Kidney (tissue), 14 donors: ENCODE measurements around the gene RNF32. TPM values are rescaled to one million over a fixed set of nuclear protein-coding genes. Genes with fewer than 3 reads are reported as not detected.
A peak's percentile ranks its signal among the peaks of the same experiment; 100 is the strongest.

Experiments used
- DNase-seq, 5 donors: peaks; one replicate each; pipeline ENCODE4 v3.0.0-alpha.2; 2013 to 2020
- FAIRE-seq: peaks from 2 replicates; lab custom pipeline; 2012; peaks lifted over from hg19 to GRCh38; lab: Jason Lieb, UNC
- H3K27ac ChIP-seq, 2 donors: one replicate each; pipeline ENCODE4 v1.7.0; 2013; ENCODE audit warnings: low read depth in 2 of 2, low read length in 2 of 2, inconsistent platforms in 1 of 2
- H3K27me3 ChIP-seq: one replicate; pipeline ENCODE4 v1.7.1; 2013; ENCODE audit warnings: low read length, inconsistent platforms; ENCODE audit not compliant: control insufficient read depth, insufficient read depth
- H3K36me3 ChIP-seq, 3 donors: one replicate each; pipeline versions ENCODE4 v1.7.0 to v1.7.1; 2013; ENCODE audit warnings: low read length in 3 of 3, control low read depth in 1 of 3, inconsistent platforms in 1 of 3; ENCODE audit not compliant: insufficient read depth in 3 of 3, control insufficient read depth in 2 of 3
- H3K4me1 ChIP-seq, 3 donors: one replicate each; pipeline versions ENCODE4 v1.7.0 to v1.7.1; 2013; ENCODE audit warnings: low read length in 3 of 3, inconsistent platforms in 1 of 3, low read depth in 1 of 3; ENCODE audit not compliant: control insufficient read depth in 2 of 3, insufficient read depth in 2 of 3
- H3K4me3 ChIP-seq, 3 donors: one replicate each; pipeline versions ENCODE4 v1.7.0 to v1.8.1; 2013; ENCODE audit warnings: low read length in 3 of 3, control low read depth in 1 of 3, inconsistent platforms in 1 of 3
- H3K9ac ChIP-seq, 3 donors: one replicate each; pipeline versions ENCODE4 v1.7.0 to v1.7.1; 2013; ENCODE audit warnings: low read length in 3 of 3, control low read depth in 1 of 3, inconsistent platforms in 1 of 3
- H3K9me3 ChIP-seq, 3 donors: one replicate each; pipeline versions ENCODE4 v1.7.0 to v1.7.1; 2013; ENCODE audit warnings: low read length in 3 of 3, control low read depth in 1 of 3, inconsistent platforms in 1 of 3; ENCODE audit not compliant: control insufficient read depth in 2 of 3, insufficient read depth in 1 of 3
- CTCF ChIP-seq: IDR thresholded peaks from 3 replicates; pipeline ENCODE4 v1.5.1; 2012; ENCODE audit warnings: mild to moderate bottlenecking, moderate library complexity, borderline replicate concordance; ENCODE audit not compliant: insufficient read depth; ENCODE audit errors: extremely low read depth
- intact Hi-C: fragments of 100-400 bp; cut with DNase I; formaldehyde crosslinking; loops from one replicate; pipeline ENCODE4 v1.11.1; 2022
- polyA plus RNA-seq: library from polyadenylated mRNA; stranded (reverse); fragments of 350-450 nt; fragmentation: Illumina TruSeq; extraction: RNeasy Lipid Tissue Mini Kit (QIAGEN cat#74804); gene quantifications from one replicate; pipeline ENCODE4 v1.2.3, GENCODE V29; 2014; ENCODE audit warnings: low read depth, low replicate concordance; ENCODE audit not compliant: insufficient read depth
- total RNA-seq: library from RNA; stranded (reverse); fragmentation: NEBNext Ultra II Directional; extraction: Animal tissue kit (Norgen Biotek cat#: 25700); gene quantifications from one replicate; pipeline ENCODE4 v1.2.1, GENCODE V29; 2021
- donor health status: control.
- donor health status: control.
- donor health status: control.
- donor health status: control.
- donor health status: control.
- donor health status: DM: yes; HTN: yes; CAD: no.
- donor health status: Normal renal cell carcinoma (clear cell type).

RNF32 gene
- total and polyA plus RNA-seq, 2 donors from 2014 or later = 1.6 to 2.7 TPM

GRCh38 chr7:156638443-156639077 is 2.0 kb upstream of the RNF32 start:
- TF ChIP-seq CTCF = no peak
- intact Hi-C loops = no loop called here
- no peak overlapping the region for H3K27ac ChIP-seq
- H3K9ac ChIP-seq = no peak overlapping the region
- no peaks in the 10 kb centered on the region for H3K27me3 ChIP-seq
- H3K4me1 ChIP-seq = peaks cover 0 to 10% (median 4%) of the 10 kb centered on the region in 3 donors
- no peak overlapping the region for H3K4me3 ChIP-seq
- H3K36me3 ChIP-seq = no peaks in the 10 kb centered on the region
- H3K9me3 ChIP-seq = peaks cover 0 to 9% (median 0%) of the 10 kb centered on the region in 3 donors
- no peak for DNase-seq
- FAIRE-seq = no peak

GRCh38 chr7:156639426-156640256 is 933 bp upstream of the RNF32 start:
- Histone ChIP-seq H3K27ac (no peak overlapping the region), H3K27me3 (no peaks in the 10 kb centered on the region), H3K9me3 (peaks cover 0 to 9% (median 0%) of the 10 kb centered on the region in 3 donors), H3K9ac (peak overlapping the region in 2 of 3 donors; percentile 6 to 35), H3K4me3 (peak overlapping the region; percentile 41 to 89 (median 59)), H3K4me1 (peaks cover 0 to 10% (median 4%) of the 10 kb centered on the region in 3 donors), H3K36me3 (no peaks in the 10 kb centered on the region)
- DNase-seq (peak in 3 of 5 donors; percentile 34 to 78 (median 71)), FAIRE-seq (no peak)
- intact Hi-C loops = no loop called here
- TF ChIP-seq CTCF = no peak

GRCh38 chr7:156640949-156641485 is 443 bp downstream of the RNF32 start:
- peaks cover 0 to 10% (median 4%) of the 10 kb centered on the region in 3 donors for H3K4me1 ChIP-seq

More at GRCh38 chr7:156640949-156641485, 443 bp downstream of the RNF32 start:
- no peaks in the 10 kb centered on the region for H3K36me3 ChIP-seq
- no peak for TF ChIP-seq CTCF
- intact Hi-C loops = no loop called here
- peak overlapping the region in 1 of 2 donors; percentile 53 for H3K27ac ChIP-seq
- DNase-seq = no peak
- H3K4me3 ChIP-seq = peak overlapping the region; percentile 66 to 89 (median 77)
- peak overlapping the region; percentile 33 to 85 (median 68) for H3K9ac ChIP-seq
- no peaks in the 10 kb centered on the region for H3K27me3 ChIP-seq
- H3K9me3 ChIP-seq = peaks cover 0 to 9% (median 0%) of the 10 kb centered on the region in 3 donors
- no peak for FAIRE-seq
